Hepatic stellate cell (primary cell): ENCODE results near the gene PIR.

Source experiments
- DNase-seq: peaks from one replicate; pipeline ENCODE4 v3.0.0; 2011; ENCODE audit warnings: low spot score

Gene PIR

DNA sequence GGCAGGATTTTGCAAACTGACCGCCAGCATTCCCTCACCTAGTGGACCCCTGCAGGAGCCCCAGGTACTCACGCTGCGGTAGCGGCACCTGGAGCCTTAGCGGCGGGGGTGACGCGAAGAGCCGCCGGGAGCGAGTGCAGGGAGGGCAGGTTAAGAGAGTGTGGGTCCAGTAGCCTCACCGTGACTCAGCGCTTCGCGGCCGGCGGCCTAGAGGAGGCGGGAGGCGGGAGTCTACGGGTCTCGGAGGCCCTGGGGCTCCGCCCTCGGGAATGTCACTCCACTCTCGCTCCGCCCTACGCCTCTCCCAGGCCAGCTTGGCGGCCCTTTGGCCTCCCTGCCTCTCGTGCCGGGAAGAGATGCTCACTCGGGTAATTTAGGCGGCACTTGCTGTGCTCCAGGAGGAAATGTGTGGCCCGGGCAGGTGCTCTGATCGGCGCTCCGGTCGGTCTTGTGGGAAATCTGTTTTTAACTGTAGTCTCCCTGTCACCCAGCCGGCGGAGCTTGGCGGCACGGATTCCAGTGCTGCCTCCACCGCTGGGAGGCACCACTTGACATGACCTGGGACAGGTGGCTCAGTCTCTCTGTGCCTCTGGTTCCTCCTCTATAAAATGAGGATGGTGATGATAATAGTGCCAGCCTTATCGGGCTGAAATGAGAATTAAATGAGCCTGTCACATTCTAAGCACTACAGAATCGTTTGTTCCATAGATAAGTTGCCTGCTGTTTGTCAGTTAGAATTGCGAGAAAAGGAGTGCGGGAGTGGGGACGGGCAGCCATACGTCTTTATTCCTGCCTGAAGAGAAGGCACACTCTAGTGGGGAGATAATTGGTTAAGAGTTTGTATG, at the start of gene PIR:
Gene PIR (minus strand): TSS at position 216 of the 845 bp plus-strand sequence. CDS start 2,076 bp downstream, outside the sequence.
- DNase-seq = peak; percentile 87

DNA sequence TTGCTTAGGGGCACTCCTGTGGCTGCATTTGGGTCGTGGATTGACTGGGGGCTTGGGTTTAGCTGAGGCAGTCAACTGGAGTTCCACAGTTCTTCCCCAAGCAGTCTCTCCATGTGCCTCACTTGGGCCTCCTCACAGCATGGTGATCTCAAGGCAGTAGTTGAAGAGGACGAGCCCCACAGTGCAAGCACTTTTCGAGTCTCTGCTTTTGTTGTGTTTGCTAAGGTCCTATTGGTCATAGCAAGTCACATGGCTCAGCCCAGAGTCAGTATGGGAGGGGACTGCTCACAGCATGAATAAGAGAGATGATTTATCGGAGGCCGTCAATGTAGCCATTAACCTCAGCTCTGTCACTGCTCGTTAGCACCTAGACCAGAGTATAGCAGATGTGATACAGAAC, 37.2 kb upstream of the PIR start:
- no peak for DNase-seq

DNA sequence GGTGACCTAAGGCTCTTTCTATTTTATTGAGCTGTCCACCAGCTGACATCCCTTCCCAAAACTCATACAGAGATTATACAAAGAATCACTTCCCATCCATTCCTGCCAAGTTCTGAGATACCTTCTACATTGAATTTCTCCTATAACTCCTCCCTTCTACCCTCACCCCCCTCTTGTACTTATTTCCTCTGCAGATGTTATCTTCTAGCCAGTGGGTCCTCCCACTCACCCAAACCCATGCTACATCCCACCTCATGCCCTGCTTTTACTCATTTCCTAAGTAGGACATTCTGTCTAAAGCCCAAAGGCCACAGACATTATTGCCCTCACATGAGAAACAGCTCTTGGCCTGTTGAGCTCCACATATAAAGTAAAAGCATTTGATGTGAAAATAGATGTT, 36.0 kb upstream of the PIR start:
- DNase-seq = no peak

DNA sequence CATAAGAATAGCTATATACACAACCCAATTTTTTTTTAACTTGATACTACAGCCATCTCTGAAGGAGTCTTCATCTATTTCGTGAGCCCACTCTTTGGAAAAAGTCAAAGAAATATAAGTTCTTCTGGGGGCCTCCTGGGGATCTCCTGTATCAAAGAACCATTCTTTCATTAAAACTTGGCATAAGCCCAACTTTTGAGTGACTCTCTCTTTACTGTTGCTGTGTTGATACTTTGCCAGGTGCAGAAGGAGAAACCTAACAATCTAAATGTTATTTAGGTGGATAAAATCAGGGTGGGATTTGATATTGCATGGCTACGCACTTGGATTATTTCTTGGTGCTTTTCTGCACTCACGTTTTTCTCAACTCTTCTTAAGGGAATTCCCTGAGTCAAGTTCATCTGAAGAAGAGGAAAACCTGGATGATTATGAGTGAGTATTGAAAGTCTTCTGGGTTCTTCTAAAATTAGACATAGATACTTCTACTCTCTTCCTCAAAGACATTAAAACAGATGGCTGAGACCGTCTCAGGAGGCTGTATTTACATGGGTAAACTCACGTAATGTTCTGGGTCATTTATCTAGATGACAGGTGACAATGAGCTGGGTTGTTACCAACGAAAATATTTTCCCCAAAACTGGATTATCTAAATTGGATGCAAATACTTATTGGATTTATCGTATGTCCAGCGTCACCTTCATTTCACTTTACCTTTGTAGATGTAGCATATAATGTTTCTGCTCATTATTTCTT, 32.7 kb upstream of the PIR start:
- DNase-seq = no peak

DNA sequence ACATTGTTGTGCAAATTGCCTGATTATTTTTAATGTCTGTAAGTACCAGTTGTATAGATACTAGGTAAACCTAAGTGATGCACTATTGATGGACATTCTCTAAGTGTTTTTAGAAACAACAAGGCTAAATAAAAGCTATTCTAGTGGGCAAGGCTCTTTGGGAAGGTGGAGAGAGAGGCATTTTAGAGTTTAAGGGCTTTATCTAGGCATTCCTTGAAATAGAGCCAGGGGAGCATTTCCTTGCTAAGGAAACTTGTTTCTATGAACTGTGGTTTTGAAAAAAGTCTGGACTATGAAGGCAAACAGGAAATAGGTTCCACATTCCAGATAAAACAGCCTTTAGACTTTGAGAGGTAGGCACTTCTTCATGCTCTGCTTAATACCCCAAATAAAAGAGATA, 31.3 kb upstream of the PIR start:
- DNase-seq = no peak

DNA sequence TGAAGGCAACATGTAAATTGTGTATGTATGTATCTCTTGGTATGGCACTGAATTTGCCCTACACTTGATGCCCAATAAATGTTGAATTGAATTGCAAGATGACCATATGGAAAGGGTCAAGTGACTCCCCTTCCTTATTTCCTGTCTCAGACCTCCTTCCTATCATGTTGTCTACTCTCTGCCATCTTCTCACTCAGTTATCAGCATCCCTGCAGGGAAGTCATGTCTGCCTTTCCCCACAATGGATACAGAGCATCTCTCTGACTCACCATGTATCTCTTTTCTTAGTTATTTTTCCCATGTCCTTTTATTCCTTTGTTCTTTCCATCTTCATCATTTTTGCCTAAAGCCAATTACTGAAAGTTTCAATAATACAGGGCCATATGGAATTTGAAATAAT, 30.0 kb upstream of the PIR start:
- no peak for DNase-seq

DNA sequence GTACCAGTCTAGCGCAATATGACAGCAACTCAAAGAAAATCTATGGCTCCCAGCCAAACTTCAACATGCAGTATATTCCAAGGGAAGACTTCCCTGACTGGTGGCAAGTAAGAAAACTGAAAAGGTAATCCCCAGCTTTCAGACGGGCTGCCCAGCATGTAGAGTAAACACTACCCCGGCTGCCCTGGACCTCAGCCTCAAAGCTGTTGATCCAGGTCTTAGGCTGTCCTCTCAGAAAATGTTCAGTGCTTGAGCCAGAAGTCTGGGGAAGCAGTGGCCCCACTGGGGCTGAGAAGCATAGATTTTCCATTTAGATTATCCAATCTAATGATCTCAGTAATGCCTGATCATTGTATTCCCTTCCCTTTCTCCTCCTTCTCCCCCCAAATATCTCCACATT, 29.3 kb upstream of the PIR start:
- no peak for DNase-seq

DNA sequence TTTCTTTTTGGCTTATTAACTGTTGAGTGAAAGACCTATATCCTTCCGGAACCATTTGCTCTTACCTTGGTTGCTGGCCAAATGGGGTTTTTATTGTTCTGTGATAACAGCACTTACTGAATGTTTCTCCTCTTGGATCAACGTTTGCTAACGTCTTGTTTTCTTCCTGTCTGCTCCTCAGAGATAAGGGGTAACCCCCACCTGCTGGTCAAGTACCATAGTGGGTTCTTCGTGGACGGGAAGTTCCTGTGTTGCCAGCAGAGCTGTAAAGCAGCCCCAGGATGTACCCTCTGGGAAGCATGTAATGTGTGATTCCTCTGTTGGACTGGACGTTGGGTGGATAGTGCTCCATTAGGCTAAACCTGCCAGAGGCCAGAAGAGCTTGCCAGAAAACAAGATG, 22.8 kb upstream of the PIR start:
- no peak for DNase-seq

DNA sequence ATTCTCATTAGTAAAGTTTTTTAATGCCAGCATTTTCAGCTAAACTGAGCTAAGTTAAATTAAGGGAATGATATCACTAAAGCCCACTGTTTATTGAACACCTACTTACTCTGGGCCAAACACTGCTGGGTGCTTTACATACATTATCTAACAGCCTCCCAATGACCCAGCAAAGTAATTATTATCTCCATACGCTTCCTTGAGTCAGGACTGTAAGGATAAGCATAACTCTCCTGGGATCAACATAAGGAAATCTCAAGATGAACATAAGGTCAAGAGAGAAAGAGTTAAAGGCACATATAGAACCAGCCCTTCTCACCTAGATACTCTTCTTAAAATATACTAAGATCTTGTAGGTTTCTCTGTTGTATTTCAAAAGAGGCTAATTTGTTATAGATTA, 21.1 kb upstream of the PIR start:
- DNase-seq = no peak

DNA sequence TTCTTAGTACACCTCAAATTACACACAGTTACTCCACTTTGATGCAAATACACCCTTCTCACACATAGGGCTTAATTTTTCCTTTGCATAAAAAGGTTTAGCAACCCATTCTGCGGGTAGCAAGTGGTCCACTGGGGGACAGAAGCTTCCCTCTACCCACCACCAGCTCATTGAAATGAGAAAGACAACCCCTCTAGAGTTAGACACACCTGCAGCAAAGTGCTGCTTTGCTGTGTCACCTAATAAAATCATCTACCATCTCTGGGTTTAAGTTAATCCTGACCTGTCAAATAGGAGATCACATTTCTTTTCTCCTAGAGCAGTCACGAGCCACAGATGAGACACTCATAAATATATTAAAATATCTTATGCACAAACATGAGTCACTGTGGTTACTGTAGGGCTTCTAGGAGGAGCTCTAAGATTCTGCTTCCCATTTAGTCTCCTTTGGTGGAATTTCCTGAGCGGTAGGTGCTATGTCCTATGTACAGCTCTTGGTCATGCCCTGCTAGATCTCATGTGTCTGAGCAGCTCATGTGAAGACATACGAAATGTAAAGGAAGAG, 19.4 kb upstream of the PIR start:
- DNase-seq = no peak

DNA sequence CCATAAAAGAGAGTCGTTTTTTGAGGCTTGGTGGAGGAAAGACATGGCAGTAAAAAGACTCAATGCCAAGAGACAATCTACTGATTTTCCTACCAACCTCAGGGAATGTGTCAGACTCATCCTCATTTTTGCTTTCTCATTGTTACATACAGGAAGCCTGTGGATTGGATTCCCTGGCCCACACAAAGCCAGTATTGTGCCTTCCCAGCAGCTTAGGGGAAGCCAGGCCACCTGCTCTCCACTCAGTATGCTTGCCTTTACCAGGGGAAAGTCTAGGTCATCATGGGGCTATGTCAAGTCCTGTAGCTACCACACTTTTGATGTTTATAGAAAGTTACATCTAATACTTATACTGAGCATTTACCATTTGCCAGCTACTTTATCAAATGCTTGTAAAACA, 18.4 kb upstream of the PIR start:
- no peak for DNase-seq

DNA sequence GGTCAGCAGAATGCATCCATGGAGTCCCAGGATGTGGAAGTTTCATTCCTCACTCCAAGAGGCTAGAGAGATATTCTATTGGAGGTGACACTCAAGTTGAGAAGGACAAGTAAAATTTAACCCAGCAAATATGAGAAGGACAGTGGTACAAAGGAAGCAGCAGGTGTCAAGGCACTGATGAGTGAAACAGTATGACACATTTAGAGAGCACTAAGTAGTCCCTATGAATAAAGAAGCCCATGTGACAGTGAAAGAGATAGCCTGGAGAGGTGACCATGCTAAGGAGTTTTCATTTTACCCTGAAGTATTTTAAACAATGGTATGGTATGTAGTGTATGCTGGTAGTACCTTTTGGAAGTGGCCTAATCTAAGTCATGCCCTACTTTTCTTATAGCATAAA, 16.7 kb upstream of the PIR start:
- no peak for DNase-seq

DNA sequence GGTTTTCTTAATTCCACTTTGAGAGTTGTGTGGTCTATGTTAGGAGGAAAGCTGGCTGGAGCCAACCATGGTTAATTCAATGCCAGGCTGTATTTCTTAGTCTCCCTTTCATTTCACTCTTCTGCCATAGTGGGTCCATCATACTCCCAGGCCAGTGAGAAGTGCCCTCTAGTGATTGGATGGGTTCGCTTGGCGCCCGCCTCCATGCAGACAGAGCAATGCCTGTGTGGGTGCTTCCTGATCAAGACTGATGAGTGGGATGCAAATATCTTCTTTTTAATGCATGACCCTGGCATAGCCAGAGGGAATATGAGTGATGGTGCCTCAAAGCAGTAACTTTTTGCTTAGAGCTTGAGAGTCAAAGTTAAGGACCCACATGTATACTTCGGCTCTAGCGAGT, 13.9 kb upstream of the PIR start:
- DNase-seq = no peak

DNA sequence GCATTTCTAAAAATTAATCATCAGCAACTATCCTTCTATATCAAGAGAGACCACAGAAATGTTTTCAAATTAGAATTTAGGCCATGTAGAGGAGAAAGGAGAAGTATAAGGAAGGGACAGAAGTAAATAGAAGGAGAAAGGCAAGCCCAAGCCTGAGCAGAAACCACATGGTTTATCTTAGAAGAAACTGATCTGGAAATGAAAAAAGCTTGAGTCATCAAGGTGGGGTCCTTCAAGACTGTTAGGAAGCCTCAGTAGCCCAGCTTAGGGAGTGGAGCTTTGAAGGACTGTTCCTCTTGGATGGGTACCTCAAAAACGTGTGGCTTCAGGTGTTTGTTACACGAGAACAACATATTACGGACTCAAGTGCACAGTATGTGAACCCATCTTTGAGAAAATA, 12.0 kb upstream of the PIR start:
- DNase-seq = no peak

DNA sequence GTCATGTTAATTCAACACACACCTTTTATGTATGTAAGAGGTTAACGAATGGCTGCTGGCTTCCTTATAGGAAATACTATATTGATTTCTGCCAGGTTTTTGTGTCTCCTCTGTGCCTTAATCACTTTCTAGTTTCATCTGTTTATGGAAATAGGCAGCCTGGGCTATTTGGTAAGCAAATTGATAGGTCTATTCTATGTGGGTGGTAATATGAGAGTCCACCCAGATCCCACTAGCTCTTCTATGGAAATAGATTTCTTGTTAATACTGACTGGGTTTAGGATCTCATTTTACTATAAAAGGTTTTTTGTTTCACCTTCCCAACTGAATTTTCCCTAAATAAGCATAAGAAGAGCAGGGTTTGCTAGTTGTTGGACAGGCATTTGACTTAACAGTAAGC, 11.5 kb upstream of the PIR start:
- no peak for DNase-seq

DNA sequence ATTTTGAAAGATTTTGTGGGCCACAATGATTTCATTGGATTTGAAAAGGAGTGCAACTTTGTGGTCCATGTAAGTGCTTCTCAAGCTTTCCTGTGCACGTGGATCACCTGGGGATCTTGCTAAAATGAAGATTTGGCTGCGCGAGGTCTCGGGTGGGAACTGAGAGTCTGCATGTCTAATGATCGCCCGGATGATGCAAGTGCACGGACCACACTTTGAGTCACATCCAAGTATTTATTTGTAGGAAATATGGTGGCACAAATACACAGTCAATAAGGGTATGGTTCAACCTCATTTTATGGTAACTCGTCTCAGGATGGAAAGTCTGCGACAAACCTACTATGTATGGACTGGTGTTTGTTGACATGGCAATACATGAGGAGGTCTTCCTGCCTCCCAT, 8.4 kb upstream of the PIR start:
- no peak for DNase-seq

DNA sequence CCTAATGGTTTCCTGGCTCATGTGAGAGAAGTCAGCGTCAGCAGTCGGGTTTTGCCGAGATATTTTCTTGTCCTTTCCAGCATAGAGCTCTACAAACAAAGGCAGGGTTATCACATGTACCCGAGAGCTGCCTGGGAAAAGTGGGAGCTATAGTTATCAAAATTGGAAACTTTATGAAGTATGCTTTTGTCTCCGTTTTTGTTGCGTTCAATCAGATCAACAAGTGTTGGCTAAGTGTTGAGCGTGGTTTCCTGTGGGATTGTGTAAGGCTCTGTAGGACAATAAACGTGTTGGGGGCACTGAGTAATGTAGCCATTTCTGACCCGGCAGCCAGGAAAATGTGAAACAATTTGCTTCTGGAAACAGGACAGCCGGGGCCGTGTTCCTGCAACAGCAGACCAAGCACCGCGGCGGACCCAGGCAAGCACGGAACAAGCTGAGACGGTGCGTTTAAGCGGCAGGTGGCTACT, 7.4 kb upstream of the PIR start, which contains the start of gene BMX:
Gene BMX (plus strand): TSS at position 311 of the 470 bp plus-strand sequence. CDS start 7,547 bp downstream, outside the sequence.
- DNase-seq = no peak

DNA sequence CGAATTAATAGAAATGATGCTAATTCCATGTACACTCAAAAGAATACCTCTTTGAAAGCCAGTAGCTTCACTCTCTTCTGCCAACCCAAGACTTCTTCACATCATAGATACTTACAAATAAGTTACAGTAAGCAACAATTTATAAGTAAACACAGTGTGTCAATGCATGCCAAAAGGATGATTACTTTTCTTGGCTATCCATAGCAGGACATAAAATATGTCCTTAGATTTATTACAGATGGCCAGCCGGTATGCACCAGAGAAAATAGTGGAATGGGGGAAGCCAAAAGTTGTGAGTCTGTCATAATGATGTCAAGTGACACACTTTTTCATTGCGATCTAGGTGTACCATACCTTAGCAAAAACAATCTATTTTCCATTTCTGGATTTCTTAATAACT, 6.8 kb upstream of the PIR start:
- no peak for DNase-seq

DNA sequence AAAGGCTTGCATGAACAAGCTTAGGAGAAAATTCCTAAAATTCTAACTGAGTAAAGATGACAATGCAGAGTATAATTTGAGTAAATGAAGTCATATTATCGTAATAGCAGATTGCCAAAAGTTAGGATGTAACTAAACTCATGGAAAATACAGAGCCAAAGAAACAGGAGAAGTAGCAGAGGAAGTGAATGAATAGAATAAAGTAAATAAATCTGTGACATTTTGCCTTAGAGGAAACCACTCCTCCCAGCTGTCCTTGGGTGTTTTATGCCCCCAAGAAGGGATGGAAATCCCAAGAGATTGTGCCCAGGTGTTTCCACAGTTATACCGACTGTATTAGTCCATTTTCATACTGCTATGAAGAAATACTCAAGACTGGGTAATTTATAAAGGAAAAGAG, 5.6 kb upstream of the PIR start:
- DNase-seq = no peak

DNA sequence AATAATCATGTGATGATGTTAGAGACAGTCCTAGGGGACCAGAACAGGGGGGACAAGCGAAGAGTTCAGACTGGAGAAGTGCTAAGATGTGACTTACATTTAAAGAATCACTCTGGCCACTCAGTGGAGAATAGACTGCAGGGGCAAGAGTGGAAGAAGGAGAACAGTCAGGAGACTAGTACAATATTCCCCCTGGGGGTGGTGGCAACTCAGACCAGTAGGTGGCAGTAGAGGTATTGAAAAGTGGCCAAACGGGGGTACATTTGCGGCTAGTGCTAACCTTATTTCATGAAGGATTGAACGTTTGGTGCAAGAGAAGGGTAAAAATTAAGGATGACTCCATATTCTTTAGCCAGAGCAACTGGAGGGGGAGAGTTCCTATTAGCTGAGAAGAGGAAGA, 4.7 kb upstream of the PIR start:
- peak; percentile 54 for DNase-seq

DNA sequence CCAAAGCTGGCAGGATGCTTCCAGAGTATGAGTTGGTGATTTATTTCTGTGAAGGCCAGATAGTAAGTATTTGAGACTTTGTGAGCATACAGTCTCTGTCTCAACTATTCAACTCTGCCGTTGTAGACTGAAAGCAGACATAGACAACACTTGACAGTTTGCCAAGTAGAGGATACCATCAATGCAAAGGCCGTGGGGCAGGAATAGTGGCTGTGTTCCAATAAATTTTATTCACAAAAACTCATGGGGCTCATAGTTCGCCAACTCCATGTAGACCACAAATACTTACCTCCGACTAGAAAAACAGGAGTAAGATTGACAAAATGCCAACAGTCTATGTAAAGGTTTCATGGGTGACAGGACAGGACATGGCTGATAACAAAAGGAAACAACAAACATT, 3.7 kb upstream of the PIR start:
- DNase-seq = no peak

DNA sequence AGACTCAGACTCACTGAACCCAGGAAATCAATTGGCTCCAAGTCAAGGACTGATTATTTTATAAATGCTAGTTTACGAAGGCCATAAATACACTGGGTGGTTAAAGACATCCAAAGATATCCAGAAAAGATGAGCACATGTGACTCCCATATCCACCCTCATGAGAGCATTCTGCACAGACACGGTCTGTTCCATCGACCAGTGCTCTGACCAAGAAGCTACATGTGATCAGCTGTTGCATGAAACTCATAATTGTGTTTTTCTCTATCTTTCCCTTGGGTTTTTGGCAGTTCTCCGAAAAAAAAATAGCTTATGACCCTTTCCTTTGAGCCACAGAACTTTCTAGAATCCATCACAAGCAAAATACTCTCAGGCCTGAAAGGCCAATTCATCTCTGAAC, 2.7 kb upstream of the PIR start:
- no peak for DNase-seq

DNA sequence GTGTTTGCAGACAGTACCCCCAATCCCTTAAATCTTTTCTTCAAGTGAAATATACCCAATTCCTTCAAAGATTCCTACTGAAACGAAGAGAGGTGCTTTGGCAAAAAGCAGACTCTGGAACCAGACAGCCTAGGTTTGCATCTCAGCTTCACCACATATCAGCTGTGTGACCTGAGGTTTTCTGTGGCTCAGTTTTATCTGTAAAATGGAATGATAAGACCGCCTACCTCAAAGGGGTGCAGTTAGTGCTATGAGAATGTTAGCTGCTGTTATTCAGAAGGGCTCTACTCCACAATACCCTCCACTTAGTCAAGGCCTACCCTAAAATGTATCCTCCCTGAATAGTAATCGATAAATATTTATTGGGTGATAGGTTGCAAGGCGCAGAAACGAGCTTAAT, 664 bp downstream of the PIR start:
- DNase-seq = no peak
